ENCODE results near the gene ELOVL7.

DNA sequence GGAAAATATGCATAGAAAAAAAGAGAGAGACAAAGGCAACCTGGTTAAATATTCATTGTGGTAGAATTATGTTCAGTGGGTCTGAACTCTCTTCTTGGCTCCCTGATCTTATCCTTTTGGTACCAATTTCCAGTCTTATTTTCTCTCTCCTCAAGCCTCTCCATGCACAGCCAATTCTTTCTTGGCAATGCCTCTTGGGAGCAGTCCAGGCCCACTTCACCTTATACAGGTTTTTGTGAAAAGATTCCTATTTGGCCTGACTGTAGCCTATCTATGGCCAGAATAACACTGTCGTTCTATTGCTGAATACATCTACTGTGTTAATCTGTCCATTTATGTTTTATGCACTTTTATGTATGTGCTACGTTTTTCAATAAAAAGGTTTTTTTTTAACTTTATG lies 2.7 kb downstream of the ELOVL7 start:
- TF ChIP-seq, protein P1, sequence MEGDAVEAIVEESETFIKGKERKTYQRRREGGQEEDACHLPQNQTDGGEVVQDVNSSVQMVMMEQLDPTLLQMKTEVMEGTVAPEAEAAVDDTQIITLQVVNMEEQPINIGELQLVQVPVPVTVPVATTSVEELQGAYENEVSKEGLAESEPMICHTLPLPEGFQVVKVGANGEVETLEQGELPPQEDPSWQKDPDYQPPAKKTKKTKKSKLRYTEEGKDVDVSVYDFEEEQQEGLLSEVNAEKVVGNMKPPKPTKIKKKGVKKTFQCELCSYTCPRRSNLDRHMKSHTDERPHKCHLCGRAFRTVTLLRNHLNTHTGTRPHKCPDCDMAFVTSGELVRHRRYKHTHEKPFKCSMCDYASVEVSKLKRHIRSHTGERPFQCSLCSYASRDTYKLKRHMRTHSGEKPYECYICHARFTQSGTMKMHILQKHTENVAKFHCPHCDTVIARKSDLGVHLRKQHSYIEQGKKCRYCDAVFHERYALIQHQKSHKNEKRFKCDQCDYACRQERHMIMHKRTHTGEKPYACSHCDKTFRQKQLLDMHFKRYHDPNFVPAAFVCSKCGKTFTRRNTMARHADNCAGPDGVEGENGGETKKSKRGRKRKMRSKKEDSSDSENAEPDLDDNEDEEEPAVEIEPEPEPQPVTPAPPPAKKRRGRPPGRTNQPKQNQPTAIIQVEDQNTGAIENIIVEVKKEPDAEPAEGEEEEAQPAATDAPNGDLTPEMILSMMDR (IDR thresholded peaks at IDR 0.05; ENCODE audit: insufficient read depth, low read length, poor library complexity, severe bottlenecking), result no peak
- TF ChIP-seq EZH2phosphoT487 (conservative IDR thresholded peaks at IDR 0.05; ENCODE audit: low read length), result no peak
